ENCODE data around the gene SYT2.
"Not testable (repeated sequence)": the region's sequence is repeated elsewhere in the genome, so short reads cannot be mapped to it uniquely, and the experiment has no call there.

The SYT2 gene

GRCh38 chr1:202619505-202619904 is 90.7 kb downstream of the SYT2 start:
- no peak for DNase-seq

DNA sequence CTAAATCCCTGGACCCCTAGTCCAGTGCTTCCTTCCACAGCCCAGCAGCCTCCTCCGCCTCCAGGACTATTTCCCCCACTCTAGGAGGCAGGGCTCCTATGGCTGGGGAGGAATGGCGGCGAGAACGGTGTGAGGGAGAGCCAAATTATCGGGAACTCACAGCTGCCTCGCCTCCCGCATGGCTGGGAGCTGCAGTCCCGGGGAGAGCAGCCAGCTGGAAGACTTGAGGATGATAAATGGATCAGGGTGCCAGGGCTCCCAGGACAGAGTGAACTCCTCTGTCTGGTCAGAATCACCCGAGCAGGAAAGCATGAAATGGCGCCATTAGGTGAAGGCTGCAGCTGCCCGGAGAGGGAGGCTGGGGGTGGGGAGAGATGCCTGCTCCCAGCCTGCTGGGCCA is 91.2 kb downstream of the SYT2 start:
- not testable (repeated sequence) for DNase-seq

DNA sequence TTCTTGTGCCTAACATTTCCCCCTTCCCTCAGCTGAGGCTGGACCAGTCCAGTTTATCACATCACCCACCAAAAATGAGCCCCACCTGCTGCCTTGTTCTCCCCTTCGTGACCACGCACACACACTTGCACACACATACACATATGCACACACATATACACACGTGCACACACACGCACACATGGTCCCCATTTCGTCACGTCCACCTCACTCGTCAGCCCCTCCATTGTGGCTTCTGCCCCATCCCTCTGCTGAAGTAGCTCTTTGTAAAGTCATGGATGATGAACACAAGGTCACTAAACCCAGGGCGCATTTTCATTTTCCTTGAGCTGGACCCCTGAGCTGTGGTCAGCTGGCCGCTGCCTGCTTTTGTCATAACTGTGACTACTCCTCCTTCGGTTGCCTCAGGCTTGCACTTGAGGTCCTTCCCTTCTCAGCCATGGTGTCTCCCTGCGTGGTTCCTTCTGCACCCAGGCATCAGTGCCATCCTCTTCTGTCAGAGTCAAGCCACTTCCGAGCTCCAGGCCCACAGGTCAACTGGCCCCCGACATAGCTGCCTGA is 93.8 kb downstream of the SYT2 start:
- DNase-seq = no peak

GRCh38 chr1:202615501-202616354 is 94.5 kb downstream of the SYT2 start:
- DNase-seq = no peak

DNA sequence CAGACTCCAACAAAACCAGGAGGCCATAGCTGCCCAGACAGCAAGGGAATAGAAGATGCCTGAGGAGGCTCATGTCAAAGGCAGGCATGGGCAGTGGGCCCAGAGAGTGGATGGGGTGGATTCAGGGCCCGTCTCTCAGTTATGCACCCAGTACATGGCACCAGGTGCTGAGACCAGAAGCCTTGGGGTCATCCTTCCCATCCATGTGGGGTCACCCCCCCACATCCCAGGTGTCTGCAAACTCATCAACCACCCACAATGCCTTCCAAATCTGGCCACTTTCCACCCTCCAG is 95.1 kb downstream of the SYT2 start:
- DNase-seq = not testable (repeated sequence)

DNA sequence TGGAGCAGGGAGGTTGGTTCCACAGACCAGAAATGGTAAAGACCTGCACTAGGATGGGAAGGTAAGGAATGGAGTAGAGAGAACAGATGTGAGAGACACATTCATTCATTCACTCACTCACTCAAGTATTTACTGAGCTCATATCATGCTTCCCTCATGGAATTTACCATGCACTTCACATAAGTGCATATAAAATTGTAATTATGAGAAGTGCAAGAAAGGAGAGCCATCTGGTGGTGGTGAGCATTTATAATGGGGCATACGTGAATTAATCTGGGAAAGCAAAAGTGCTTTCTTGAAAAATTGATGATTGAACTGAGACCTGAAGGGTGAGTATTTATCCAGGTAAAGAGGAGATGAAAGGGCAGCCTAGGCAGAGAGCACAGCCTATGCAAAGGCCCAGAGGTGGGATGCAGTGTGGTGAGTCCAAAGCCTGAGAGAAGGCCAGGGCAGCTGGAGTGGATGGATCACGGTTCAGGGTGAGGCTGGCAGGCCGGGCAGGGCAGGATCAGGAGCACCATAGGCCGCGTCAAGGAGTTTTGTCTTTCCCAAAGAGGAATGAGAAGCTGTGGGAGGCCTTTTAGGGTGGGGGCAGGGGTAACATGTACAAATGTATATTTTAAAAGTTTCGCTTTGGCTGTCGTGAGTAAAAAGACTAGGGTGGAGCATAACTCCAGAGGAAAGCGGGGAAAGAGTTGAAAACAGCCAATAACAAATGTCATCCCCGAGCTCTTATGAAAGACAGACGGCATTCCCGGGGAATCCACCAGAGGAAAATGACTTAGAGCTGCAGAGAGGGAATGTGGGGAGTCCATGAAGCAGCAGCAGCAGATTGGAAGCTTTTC is 95.7 kb downstream of the SYT2 start:
- not testable (repeated sequence) for DNase-seq

DNA sequence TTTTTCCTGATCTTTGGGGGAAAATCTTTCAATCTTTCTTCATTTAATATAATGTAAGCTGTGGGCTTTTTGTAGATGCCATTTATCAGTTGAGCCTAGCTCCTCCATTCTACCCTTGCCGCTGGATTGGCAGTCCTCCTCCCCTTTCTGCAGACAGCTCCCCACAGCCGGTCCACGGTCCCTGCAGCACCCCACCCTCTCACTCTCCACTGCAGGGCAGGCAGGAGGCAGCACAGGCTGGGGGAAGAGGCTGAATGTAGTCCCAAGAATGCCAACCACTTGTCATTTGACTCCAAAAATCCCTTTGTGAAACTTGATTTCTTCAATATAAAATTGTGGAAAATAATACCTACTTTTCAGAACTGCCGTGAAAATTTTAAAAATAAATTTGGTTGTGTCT is 96.7 kb downstream of the SYT2 start:
- DNase-seq = no peak

GRCh38 chr1:202612036-202612435 is 98.2 kb downstream of the SYT2 start:
- DNase-seq = not testable (repeated sequence)

GRCh38 chr1:202605515-202605914 is 104.7 kb downstream of the SYT2 start:
- DNase-seq = no peak

GRCh38 chr1:202603435-202603834 is 106.8 kb downstream of the SYT2 start:
- DNase-seq = no peak

GRCh38 chr1:202600432-202601041 is 109.7 kb downstream of the SYT2 start:
- no peak for DNase-seq

DNA sequence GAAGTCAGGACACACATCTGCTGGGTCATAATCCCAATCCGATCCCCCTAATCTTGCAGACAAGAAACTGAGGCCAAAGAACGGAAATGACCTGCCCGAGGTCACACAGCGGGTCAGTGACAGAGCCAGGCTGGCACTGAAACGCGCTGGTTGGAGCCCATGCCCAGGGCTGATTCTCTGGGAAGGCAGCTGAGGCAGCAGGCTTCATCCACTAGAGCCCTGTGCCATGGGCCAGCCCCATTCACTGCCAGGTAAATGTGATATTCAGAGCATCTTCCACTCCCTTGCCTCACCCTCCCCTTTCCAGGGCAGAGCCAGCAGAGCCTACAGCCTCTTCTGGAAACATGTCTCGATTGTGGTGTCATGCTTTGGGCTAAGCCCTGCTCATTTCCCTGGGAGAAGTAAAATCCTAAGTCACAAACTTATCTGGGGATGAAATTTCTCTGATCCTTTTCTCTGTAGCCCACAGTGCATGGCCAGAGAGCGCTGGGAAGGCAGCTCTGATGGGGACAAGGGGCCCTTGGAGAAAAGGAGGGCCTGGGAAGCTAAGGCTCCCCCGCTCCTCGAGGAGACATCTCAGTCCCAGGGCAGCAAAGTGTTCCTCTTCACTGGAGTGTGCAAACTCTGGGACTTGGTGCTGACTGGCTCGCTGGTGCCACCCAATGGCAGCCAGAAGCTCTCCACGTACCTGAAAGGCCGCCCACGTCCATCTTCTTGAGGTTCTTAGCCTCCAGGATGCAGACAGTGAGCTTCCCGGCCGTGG is 110.4 kb downstream of the SYT2 start:
- no peak for DNase-seq

DNA sequence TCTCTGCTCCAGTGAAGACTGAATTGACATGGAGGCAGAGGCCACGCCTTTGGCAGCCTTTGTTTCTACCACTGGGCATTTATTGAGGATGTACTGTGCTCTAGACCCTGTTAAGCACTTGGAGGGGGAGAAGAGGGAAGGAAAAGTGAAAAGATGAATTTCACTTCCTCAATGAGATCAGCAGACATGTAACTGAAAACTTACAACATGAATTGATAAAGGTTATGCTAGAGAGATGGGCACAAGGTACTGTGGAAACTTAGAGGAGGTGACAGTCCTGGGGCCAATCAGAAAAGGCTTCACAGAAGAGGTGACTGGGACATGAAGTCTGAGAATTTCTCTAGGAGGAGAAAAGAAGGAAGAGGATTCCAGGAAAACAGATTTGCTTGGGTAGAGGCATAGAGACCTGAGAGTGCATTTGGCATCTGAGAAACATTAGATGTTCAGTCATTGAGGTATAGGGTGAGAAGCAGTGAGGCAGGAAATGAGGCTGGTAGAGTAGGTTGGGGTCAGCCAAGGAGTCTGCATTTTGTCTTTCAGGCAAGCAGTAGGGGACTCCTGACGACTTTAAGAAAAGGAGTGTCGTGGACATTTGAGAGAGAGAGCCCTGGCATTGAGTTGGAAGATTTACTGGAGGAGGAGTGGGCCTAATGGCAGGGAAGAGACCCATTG is 113.0 kb downstream of the SYT2 start:
- DNase-seq = no peak

GRCh38 chr1:202596638-202597037 is 113.6 kb downstream of the SYT2 start:
- no peak for DNase-seq

GRCh38 chr1:202593845-202594244 is 116.4 kb downstream of the SYT2 start:
- no peak for DNase-seq

DNA sequence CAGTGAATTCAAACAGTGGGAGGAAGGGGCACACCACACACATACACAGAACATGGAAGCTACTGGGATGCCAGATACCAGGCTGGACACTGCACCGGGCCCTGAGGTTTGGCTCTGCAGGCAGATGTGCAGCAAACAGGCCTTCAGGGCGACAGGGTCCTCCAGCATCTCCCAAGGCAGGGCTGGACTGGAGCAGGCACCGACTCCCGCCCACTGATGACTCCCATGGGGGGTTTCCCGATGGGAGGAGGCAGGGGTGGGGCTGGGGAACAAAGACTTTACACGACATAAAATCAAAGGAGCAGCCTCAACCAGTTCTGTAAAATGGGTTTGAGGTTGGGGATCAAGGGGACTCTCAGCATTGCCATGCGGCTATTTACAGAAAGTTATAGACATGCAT is 118.1 kb downstream of the SYT2 start:
- DNase-seq = no peak

DNA sequence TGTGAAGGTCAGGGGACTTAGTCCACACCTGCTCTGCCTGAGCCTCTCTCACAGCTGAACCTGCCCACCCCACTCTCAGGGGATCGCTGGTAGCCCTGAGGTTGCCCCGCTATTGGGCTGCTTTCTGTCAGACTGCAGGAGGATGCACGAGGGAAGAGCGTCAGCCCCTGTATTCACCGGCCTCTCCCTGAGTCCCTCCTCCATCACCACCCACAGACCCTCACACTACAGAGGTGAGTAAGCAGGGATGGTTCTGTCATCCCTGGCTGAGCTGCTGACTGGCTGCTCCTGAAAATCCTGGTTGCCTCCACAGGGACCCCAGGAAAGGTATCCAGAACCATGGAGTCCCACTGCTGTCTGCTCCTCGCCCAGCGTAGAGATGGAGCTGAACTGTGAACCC is 118.7 kb downstream of the SYT2 start:
- no peak for DNase-seq

GRCh38 chr1:202590975-202591411 is 119.3 kb downstream of the SYT2 start:
- no peak for DNase-seq

GRCh38 chr1:202590126-202590525 is 120.1 kb downstream of the SYT2 start:
- no peak for DNase-seq

DNA sequence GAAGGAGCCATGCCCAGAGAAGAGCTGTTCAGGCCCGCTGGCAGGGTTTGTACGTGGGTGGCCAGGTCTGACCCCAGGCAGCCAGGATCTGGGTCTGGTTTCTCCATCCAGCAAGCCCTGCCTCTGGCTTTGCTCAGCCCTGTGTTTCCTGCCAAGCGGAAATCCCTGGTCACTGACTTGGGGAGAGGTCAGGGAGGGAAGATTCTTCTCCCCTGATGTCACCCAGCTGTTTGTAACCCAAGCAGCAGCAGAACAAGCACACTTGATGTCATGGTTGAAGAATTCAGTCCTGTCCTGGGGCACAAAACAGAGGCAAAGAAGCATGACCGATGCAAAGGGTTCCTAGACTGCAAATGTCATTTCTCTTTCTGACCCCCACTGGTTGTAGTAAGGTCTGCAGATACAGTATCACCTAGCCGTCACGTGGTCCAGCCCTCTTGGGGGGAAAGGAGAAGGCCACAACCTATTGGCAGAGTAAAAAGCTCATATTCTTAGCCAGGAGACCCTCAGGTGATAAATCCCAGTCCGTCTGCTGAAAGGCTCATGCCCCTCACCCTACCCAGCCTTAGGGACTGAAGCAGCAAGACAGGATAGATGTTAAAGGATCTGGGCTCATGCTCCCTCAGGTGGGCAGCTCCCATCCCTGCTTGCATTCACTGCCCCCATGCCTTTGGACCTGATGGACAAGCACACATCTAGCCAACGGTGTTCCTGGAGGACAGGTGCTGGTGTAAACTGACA is 120.9 kb downstream of the SYT2 start:
- DNase-seq = no peak

DNA sequence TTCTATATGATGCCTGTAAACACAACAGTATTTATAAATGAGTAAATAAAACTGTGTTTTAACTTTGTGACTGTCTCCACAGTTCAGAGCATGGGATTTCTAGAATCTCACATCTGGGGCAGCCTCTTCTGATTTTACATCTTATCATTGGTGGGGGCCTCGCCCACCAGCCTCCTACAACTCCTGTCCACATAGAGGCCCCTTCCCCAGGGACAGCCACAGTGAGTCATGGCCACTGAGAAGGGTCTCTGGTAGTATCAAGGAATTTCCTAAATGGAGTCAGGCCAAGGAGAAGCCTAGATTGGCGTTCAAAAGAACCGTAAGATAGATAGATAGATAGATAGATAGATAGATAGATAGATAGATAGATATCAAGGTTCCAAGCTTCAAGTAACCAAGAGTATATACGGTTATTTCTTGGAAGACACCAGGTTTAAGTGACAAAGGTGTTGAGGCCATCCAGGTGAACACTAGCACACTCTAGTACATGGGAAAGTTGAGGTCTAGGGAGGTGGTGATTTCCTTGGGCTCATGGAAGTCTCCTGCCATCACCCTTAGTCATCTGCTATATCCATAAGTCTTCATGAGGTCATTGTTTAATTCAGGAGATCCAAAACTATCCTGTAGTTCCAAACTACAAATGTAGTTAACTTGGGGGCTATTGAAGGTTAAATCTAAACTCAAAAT is 121.6 kb downstream of the SYT2 start:
- DNase-seq = no peak
